Colonic mucosa (tissue), 4 donors: ENCODE measurements around the gene PARD3B. TPM values are rescaled to one million over a fixed set of nuclear protein-coding genes. Genes with fewer than 3 reads are reported as not detected.

Experiments
- DNase-seq: peaks from one replicate; pipeline ENCODE4 v3.0.0-alpha.2; 2020
- H3K27ac ChIP-seq: fragments of 200-600 bp; one replicate; pipeline ENCODE4 v1.8.0; 2021
- H3K27me3 ChIP-seq: fragments of 200-600 bp; one replicate; pipeline ENCODE4 v1.8.0; 2021
- H3K36me3 ChIP-seq: fragments of 200-600 bp; one replicate; pipeline ENCODE4 v1.8.0; 2021
- H3K4me1 ChIP-seq: fragments of 200-600 bp; one replicate; pipeline ENCODE4 v1.8.0; 2021; ENCODE audit warnings: mild to moderate bottlenecking
- H3K4me3 ChIP-seq: fragments of 200-600 bp; one replicate; pipeline ENCODE4 v1.8.0; 2021
- H3K9ac ChIP-seq, 2 donors: one replicate each; pipeline ENCODE4 v1.7.0; 2013; ENCODE audit warnings: control low read depth in 2 of 2, low read depth in 2 of 2, low read length in 2 of 2
- H3K9me3 ChIP-seq: fragments of 200-600 bp; one replicate; pipeline ENCODE4 v1.8.0; 2021
- CTCF ChIP-seq: fragments of 200-600 bp; IDR thresholded peaks from one replicate; pipeline ENCODE4 v1.8.0; 2022; ENCODE audit warnings: antibody characterized with exemption, mild to moderate bottlenecking
- intact Hi-C: fragments of 100-400 bp; cut with DNase I; formaldehyde crosslinking; loops from one replicate; pipeline ENCODE4 v1.14.1; 2022
- total RNA-seq, 2 donors: library from RNA; stranded (reverse); fragmentation: NEBNext Ultra II Directional in 1 of 2; extraction: Animal tissue kit (Norgen Biotek cat#: 25700) in 1 of 2; gene quantifications; one replicate each; pipeline ENCODE4 v1.2.1, GENCODE V29; 2021
- donor health status: healthy.
- donor health status: DM: no; HTN: no; CAD: no.
- donor health status: DM: no; HTN: no; CAD: no.

PARD3B gene
- total RNA-seq, 2 donors from 2014 or later: 20.0 to 24.2 TPM

GRCh38 chr2:205607146-205607545 is 1061.9 kb downstream of the PARD3B start:
- no peak overlapping the region for H3K27ac ChIP-seq
- TF ChIP-seq CTCF: no peak
- intact Hi-C loops: no loop called here
- no peak for DNase-seq
- no peak overlapping the region for H3K4me3 ChIP-seq
- H3K4me1 ChIP-seq: no peaks in the 10 kb centered on the region
- no peaks in the 10 kb centered on the region for H3K27me3 ChIP-seq
- H3K36me3 ChIP-seq: no peaks in the 10 kb centered on the region
- no peaks in the 10 kb centered on the region for H3K9me3 ChIP-seq
- H3K9ac ChIP-seq: no peak overlapping the region

- Histone ChIP-seq H3K36me3 (no peaks in the 10 kb centered on the region), H3K4me1 (no peaks in the 10 kb centered on the region), H3K27me3 (no peaks in the 10 kb centered on the region), H3K9me3 (no peaks in the 10 kb centered on the region), H3K9ac (no peak overlapping the region), H3K4me3 (no peak overlapping the region), H3K27ac (no peak overlapping the region)
- intact Hi-C loops: no loop called here
- DNase-seq: no peak
- no peak for TF ChIP-seq CTCF
Observed at GRCh38 chr2:205609113-205609512, 1063.8 kb downstream of the PARD3B start.

GRCh38 chr2:205610437-205610836 is 1065.2 kb downstream of the PARD3B start:
- no peak for TF ChIP-seq CTCF
- H3K27me3 ChIP-seq: no peaks in the 10 kb centered on the region
- intact Hi-C loops: no loop called here

GRCh38 chr2:205612636-205613035 is 1067.4 kb downstream of the PARD3B start:
- Histone ChIP-seq H3K27ac (no peak overlapping the region), H3K27me3 (no peaks in the 10 kb centered on the region), H3K9ac (no peak overlapping the region), H3K4me1 (no peaks in the 10 kb centered on the region), H3K4me3 (no peak overlapping the region), H3K36me3 (no peaks in the 10 kb centered on the region), H3K9me3 (no peaks in the 10 kb centered on the region)
- intact Hi-C loops: no loop called here
- DNase-seq: no peak
- no peak for TF ChIP-seq CTCF

More at GRCh38 chr2:205610437-205610836, 1065.2 kb downstream of the PARD3B start:
- DNase-seq: no peak
- Histone ChIP-seq H3K27ac (no peak overlapping the region), H3K9ac (no peak overlapping the region), H3K4me1 (no peaks in the 10 kb centered on the region), H3K36me3 (no peaks in the 10 kb centered on the region), H3K9me3 (no peaks in the 10 kb centered on the region), H3K4me3 (no peak overlapping the region)

GRCh38 chr2:205613970-205614559 is 1068.8 kb downstream of the PARD3B start:
- no peak for DNase-seq
- H3K9me3 ChIP-seq: no peaks in the 10 kb centered on the region

More at GRCh38 chr2:205613970-205614559, 1068.8 kb downstream of the PARD3B start:
- H3K27me3 ChIP-seq: no peaks in the 10 kb centered on the region
- no peak overlapping the region for H3K4me3 ChIP-seq
- H3K4me1 ChIP-seq: no peaks in the 10 kb centered on the region
- no peak overlapping the region for H3K27ac ChIP-seq
- no peaks in the 10 kb centered on the region for H3K36me3 ChIP-seq
- intact Hi-C loops: no loop called here
- no peak for TF ChIP-seq CTCF
- H3K9ac ChIP-seq: no peak overlapping the region
